Diencephalon (tissue), 1 donor: ENCODE data around the gene NXT2. TPM values are rescaled to one million over a fixed set of nuclear protein-coding genes. Genes with fewer than 3 reads are reported as not detected.

Experiments
- total RNA-seq: library from RNA; depleted of rRNA; stranded (reverse); fragments of >200 nt; gene quantifications from one replicate; pipeline ENCODE4 v1.2.3, GENCODE V29; 2014

The NXT2 gene
- 25.4 TPM for total RNA-seq

DNA sequence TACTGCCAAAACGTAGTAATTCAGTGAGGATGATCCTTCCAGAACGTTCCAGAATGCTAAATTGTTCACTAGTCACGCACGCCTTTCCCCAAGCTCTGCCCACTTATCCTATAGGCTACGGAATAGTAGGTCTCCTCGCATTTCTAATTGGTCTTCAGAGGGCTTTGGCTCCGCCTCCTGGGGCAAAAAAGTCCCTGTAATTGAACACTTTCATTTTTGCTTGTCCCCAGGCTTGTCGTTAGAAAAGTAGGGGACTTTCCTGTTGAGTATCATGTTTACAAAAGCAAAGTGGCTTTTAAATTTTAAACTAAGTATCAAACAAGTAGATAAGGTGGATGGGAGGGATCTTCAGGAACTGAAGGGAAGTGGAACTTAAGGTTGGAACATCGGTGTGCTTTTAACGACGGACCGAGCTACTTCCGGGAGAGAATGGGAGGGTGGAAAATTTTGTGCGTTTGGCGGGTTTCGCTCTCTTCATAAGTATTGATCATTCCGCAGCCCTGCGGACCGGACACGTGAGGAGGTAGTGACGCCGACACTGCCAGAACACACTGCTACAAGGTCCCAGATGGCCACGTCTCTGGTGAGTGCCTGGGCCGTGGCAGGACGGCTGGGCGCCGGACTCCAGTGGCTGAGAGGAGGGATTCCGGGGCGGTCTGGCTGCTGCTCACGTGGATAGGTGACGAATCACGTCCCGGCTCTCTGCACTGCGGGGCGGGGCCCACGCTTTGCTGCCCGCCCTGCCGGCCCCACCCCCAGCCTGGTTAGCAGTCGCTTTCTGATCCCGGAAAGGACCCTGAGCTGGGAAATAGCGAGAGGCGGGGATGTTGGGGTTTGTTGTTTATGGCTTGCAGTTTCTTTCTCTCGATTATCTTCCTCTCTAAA is at the start of gene NXT2:
Gene NXT2 (plus strand): TSS at position 406 of the 885 bp plus-strand sequence. CDS start 163 bp downstream, at position 569.

Other genes with a start within 250 kb of the NXT2 start
- 0.23 TPM for gene GUCY2F, start 54.8 kb upstream of the NXT2 start, total RNA-seq
- gene KCNE5, start 88.3 kb downstream of the NXT2 start, total RNA-seq = 7.8 TPM
- gene ACSL4, start 196.4 kb downstream of the NXT2 start, total RNA-seq = 243 TPM